ENCODE results near the gene YKT6.

GRCh38 chr7:44184206-44184872 is 16.4 kb upstream of the YKT6 start:
- no peak for TF ChIP-seq EZH2 (IDR thresholded peaks at IDR 0.05; ENCODE audit: low read depth, unreplicated experiment)
- TF ChIP-seq CTCF (conservative IDR thresholded peaks at IDR 0.05; ENCODE audit: low read depth in 2 of 2), result no peak
- TF ChIP-seq CREB1 (CRISPR knock-in tag; IDR thresholded peaks at IDR 0.05; ENCODE audit: low read depth), result no peak
